HEK293 (cell line): Measurements from ENCODE around the gene HERC2.
"Not testable (repeated sequence)": the region's sequence is repeated elsewhere in the genome, so short reads cannot be mapped to it uniquely, and the experiment has no call there.

Experiments used
- OVOL3 ChIP-seq: fragments of 450-650 bp; formaldehyde crosslinking; IDR thresholded peaks from 2 replicates; pipeline ENCODE4 v1.5.1; 2016; ENCODE audit warnings: missing biosample characterization, missing genetic modification characterization
- TRIM28 ChIP-seq: IDR thresholded peaks from 2 replicates; pipeline ENCODE4 v1.6.1; 2011; ENCODE audit warnings: low read length, control low read depth, borderline replicate concordance
- ZFP3 ChIP-seq: fragments of 450-650 bp; formaldehyde crosslinking; IDR thresholded peaks from 2 replicates; pipeline ENCODE4 v1.5.1; 2016; ENCODE audit warnings: low read depth, missing biosample characterization, missing genetic modification characterization
- ZNF16 ChIP-seq: fragments of 450-650 bp; formaldehyde crosslinking; IDR thresholded peaks from 2 replicates; pipeline ENCODE4 v1.5.1; 2016; ENCODE audit warnings: low read depth, missing biosample characterization, missing genetic modification characterization
- ZNF292 ChIP-seq: fragments of 450-650 bp; formaldehyde crosslinking; IDR thresholded peaks from 2 replicates; pipeline ENCODE4 v1.5.1; 2016; ENCODE audit warnings: low read depth, missing biosample characterization, missing genetic modification characterization, borderline replicate concordance
- ZSCAN30 ChIP-seq: fragments of 450-650 bp; IDR thresholded peaks from 2 replicates; pipeline ENCODE4 v1.5.1; 2018; ENCODE audit warnings: missing biosample characterization, mild to moderate bottlenecking, missing genetic modification characterization, moderate library complexity
- TF ChIP-seq, protein P1 (sequence below): fragments of 450-650 bp; formaldehyde crosslinking; IDR thresholded peaks from 2 replicates; pipeline ENCODE4 v1.5.1; 2016; ENCODE audit warnings: missing biosample characterization, missing genetic modification characterization
- TF ChIP-seq, protein P2 (sequence below): fragments of 450-650 bp; formaldehyde crosslinking; IDR thresholded peaks from 2 replicates; pipeline ENCODE4 v1.5.1; 2016; ENCODE audit warnings: missing biosample characterization, missing genetic modification characterization

DNA sequence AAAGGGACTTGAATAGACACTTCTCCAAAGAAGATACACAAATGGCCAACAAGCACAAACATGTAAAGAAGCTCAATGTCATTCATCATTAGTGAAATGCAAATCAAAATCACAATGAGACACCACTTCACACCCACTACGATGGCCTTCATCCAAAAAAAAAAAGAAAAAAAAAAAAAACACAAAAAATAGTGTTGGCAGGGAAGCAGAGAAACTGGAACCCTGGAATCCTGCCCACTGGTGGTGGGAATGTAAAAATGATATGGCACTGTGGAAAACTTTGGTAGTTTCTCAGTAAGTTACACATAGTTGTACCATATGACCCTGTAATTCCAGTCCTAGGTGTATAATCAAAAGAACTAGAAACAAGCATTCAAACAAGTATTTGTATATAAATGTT, 94.7 kb downstream of the HERC2 start:
- not testable (repeated sequence) for TF ChIP-seq ZNF16 (tag by site-specific recombination); ZNF292; ZSCAN30 (tag by site-specific recombination); ZFP3 (tag by site-specific recombination); TRIM28; OVOL3 (tag by site-specific recombination)
- TF ChIP-seq, protein P1, sequence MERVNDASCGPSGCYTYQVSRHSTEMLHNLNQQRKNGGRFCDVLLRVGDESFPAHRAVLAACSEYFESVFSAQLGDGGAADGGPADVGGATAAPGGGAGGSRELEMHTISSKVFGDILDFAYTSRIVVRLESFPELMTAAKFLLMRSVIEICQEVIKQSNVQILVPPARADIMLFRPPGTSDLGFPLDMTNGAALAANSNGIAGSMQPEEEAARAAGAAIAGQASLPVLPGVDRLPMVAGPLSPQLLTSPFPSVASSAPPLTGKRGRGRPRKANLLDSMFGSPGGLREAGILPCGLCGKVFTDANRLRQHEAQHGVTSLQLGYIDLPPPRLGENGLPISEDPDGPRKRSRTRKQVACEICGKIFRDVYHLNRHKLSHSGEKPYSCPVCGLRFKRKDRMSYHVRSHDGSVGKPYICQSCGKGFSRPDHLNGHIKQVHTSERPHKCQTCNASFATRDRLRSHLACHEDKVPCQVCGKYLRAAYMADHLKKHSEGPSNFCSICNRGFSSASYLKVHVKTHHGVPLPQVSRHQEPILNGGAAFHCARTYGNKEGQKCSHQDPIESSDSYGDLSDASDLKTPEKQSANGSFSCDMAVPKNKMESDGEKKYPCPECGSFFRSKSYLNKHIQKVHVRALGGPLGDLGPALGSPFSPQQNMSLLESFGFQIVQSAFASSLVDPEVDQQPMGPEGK (tag by site-specific recombination): not testable (repeated sequence)
- TF ChIP-seq, protein P2, sequence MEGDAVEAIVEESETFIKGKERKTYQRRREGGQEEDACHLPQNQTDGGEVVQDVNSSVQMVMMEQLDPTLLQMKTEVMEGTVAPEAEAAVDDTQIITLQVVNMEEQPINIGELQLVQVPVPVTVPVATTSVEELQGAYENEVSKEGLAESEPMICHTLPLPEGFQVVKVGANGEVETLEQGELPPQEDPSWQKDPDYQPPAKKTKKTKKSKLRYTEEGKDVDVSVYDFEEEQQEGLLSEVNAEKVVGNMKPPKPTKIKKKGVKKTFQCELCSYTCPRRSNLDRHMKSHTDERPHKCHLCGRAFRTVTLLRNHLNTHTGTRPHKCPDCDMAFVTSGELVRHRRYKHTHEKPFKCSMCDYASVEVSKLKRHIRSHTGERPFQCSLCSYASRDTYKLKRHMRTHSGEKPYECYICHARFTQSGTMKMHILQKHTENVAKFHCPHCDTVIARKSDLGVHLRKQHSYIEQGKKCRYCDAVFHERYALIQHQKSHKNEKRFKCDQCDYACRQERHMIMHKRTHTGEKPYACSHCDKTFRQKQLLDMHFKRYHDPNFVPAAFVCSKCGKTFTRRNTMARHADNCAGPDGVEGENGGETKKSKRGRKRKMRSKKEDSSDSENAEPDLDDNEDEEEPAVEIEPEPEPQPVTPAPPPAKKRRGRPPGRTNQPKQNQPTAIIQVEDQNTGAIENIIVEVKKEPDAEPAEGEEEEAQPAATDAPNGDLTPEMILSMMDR: not testable (repeated sequence)
